Fibroblast of skin of scalp (primary cell): Measurements from ENCODE around the gene LRRC25.
A peak's percentile ranks its signal among the peaks of the same experiment; 100 is the strongest.
"Not testable (repeated sequence)": the region's sequence is repeated elsewhere in the genome, so short reads cannot be mapped to it uniquely, and the experiment has no call there.

Source experiments
- DNase-seq: peaks from one replicate; pipeline ENCODE4 v3.0.0-alpha.2; 2013

The LRRC25 gene

GRCh38 chr19:18424122-18424889 is 26.9 kb upstream of the LRRC25 start:
- no peak for DNase-seq

- no peak for DNase-seq
These were observed 26.0 kb upstream of the LRRC25 start for GRCh38 chr19:18423258-18424020.

DNA sequence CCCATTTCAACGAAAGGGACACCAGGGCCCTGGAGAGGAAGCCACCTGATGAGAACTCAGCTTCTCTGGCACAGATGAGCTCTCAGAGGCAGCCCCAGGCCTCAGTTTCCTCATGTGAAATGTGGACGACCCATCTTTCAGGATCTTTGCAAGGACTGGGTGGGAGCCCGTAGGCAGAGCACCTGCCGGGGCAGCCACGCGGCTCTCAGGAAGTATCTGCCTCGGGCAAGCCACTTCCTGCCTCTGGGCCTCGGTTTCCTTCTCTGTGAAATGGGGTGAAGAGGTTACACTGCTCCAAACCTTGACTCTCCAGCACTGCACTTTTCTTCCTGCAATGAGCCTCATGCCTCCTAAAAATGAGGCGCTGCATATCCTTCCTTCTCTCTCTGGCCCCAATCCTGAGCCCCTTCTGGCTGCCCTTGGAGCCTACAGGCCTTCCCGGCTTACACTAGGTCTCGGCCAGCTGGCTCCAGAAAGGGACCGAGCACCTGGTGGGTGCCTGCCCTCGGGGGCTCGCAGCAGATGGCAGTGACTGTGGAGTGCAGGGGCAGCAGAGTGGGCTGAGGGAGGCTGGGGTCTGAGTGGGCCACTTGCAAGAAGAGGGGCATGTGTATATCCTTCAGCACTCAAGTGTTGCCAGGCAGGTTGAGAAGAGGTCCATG is 25.2 kb upstream of the LRRC25 start:
- DNase-seq = no peak

- no peak for DNase-seq
These were observed 24.0 kb upstream of the LRRC25 start for GRCh38 chr19:18421371-18421959.

DNA sequence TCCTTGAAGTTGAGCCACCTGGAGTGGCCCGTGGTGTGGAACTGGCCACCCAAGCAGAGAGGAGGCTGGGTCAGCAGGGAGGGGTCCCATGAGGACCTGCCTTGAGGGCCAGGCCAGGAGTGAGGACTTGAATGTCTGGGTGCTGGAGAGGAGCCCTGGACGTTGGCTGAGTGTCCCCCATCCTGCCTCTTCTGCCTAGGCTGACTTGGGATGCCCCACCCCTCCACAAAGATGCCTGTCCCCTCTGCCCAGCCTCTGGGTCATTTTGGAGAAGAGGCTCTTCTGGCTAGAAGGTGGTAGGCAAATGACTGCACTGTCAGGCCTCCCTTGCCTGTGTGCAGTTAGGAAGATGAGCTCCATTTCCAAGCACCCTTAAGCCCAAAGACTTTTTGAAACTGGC is 23.5 kb upstream of the LRRC25 start:
- DNase-seq = no peak

DNA sequence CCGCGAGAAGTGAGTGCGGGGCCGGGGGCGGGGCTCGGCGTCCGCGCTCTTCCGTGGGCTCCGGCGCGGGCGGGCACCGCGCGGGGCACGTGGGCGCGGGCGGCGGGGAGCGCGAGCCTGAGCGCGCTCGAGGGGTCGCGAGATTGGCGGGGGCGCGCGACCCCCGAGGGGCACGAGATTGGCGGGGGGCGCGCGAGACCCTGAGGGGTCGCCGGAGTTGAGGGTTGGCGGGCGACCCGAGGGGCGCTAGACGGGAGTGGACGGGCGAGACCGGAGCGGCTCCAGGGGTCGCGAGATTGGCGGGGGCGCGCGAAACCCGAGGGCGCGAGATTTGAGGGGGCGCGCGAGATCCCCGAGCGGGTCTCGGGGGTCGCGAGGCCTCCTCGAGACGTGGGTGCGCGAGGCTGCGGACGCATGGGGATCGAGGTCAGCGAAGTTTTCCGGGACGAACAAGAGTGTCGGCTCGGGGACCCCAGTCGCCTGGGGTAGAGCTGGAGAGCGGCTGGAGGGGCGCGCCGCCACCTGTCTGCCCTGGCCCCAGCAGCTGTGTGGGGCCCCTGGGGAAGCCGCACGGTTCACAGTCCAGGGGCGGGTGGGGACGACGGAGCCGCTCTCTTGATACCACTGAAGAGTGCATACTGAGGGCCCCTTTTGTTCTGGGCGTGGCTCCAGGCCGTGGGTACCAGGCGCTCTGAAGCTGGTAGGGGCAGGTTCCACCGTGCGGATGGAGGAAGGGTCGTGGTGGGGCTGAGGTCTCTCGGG is 22.5 kb upstream of the LRRC25 start:
- no peak for DNase-seq

DNA sequence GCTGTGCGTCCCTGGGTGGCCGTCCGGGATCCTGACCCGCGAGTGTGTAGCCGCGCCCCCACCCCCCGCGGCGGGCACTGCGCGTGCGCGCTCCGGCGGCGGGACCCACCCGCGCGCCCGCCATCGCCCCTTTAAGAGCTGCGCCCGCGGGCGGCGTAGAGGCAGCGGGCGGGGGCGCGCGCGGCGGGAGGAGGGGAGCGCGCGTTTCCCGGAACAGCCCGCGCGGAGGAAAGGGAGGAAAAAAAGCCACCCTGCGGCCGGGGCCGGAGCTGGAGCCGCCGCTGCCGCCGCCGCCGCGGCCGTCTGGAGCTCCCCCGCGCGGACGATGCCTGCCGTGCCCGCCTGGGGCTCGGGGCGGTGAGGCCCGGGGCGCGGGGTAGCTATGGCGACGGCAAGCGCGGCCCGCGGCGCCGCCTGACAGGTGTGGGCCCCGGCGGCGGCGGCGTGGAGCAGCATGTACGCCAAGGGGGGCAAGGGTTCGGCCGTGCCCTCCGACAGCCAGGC is 21.8 kb upstream of the LRRC25 start, which contains the start of gene SSBP4:
Gene SSBP4, plus strand, starts transcription at position 204 of the 504 bp plus-strand sequence. Its CDS starts 251 bp downstream, at position 455.
- peak; percentile 89 for DNase-seq

DNA sequence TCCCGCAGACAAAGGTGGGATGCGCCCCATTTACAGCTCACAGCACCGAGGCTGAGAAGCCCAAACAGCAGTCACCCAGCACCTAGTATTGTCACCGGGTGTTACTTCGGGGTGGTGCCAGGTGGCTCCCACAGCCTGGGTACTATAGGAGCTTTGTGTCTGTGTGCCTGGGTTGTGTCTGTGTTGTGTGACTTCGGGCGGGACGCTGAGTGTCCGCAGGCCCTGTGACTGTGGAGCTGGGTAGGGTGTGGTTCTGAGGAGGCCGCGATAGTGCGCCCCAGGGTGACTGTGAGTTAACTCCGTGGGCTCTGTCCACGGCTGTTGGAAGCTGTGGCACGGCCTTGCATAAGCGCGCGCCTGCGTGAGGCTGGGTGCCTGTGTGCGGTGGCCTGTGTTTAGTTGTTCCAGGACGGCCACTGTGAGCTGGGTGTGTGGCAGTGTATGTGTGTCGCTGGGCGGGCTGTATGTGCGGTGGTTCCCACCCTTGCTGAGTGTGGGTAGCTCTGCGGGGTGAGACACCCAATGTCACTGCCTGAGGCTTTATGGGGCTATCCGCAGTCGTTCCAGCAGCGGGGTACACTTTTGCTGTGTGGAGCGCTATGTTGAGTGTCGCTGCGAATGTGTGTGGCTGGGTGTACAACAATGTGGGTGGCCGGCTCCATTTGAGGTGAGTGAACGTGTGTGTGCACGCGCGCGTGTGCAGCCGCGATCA is 21.2 kb upstream of the LRRC25 start:
- no peak for DNase-seq

DNA sequence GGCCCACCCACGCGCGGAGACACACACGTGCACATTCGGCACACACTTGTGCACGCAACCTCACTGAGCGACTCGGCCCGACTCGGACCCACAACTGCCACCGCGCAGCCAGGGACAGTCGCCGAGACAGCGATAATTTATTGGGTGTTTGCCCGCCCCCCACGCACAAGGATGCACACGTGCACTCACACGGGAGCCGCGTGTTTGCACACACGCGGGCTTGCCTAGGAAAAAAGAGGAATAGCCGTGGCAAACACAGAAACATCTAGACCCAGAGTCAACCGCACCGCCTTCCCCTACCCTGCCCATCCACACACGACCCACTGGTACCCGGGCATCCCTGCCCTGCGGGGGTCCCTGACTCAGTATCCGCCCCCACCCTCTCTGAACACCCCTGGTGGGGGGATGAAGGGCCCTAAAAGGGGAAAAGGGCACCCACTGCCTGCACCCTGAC is 20.6 kb upstream of the LRRC25 start:
- no peak for DNase-seq

DNA sequence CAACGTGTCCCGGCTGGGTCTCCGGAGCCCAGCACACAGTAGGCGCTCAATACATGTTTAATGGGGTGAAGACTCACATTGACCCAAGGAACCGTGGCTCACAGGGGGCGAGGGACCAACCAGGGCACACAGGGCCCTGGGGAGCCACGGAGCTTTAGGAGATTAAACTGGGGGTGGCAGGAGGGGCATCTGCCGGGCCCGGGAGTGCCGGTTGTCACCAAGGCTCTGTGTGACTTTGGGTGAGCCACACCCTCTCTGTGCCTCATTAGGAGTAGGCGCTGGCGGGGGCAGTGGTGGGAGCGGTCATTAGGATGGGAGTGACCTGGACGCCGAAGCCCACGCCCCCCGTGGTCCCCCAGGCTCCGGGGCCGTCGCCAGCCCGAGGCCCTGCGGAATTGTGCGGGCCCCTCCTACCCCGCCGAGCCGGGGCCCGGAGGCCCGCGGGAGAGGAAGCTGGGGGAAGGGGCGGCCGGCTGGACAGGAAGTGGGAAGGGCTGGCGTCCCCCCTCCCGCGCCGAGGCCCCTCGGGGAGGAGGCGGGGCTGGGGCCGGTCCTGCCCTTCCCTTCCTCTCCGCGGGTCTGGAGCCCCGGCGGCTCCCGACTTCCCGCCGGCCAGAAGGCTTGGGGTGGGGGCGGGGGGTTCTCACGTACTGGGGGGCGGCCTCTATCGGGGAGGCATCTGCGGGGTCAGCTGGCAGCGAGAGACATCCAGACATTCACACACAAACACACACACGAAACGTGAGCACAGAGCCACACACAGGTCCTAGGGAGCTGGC is 20.0 kb upstream of the LRRC25 start:
- peak; percentile 94 for DNase-seq

DNA sequence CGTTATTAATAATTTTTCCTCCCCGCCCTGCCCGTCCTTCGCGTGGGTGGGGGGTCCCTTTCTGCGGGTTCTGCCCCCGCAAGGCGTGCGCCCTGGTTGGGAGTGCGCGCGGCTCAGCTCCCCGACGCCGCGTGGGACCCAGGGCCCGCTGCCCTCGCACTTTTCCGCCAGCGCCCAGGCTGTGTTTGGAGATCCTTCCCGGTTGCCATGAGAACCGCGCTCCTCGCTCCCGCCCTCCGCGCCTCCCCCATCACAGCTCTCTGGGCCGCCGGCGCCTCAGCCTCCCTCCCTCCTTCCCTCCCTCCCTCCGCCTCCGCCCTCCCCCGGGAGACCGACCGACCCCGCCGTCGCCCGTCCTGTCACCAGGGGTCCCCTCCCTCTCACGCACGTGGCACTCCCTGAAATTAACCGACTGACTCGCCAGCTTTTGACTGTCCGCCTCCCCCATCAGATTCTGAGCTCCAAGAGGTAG is 19.4 kb upstream of the LRRC25 start:
- peak; percentile 93 for DNase-seq

DNA sequence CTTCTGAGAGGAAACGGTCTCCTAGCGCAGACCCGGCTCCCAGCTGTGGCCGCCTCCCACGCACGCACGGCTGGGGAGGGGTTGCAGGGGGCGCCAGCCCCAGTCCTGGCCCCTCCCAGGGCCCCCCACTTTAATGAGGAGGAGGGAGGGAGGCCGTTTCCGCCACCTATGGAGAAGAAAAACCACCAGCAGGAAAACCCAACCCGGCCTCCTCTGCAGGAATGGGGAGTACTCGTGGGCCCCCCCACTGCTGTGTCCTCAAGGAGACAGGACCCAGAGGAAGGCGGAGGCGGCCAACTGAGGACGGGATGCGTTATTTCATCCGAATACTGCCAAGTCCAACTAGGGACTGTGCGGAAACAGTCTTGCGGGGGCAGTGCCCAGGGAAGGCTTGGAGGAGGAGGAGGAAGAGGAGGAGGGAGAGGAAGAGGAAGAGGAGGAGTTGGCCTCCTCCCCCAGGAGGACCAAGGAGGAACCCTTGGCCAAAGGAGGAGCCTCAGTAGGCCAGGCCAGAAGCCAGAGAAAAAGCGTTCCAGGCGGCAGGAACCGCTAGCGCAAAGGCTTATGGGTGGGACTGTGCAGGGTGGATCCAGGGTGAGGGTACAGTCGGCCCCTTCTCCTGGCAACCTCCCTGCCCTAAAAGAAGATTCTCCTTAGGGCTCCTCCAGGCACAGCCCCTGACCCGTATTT is 17.9 kb upstream of the LRRC25 start:
- DNase-seq = peak; percentile 86

DNA sequence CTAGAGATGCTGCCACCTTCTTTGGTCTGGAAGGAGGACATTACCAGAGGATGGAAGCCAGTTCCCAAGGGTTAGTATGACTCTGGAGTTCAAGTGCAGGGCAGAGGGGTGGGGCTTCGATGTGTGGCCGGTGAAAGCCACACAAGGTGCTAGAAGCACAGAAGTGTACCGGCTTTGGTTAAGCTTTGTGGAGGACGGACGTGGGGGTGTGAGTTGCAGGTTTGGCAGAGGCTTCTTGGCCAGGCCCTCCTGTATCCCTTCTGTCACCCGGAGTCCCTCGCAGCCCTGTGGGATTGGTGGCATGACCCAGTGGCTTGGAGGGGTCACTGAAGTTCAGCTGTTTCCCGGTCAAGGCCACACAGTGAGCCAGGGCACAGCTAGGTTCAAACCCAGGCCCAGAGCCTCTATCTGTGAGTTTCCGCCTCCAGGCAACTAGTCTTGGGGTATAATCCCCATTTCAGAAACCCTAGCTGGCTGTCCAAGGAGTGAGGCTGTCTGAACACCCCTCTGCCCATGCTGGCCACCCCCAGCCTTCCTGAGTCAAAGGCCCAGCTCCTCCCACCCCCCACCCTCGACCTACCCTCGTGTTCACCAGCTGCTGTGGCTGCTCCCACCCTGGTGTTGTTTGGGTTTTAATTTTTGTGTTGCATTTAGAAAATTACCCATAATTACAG is 17.2 kb upstream of the LRRC25 start:
- no peak for DNase-seq

GRCh38 chr19:18412610-18413239 is 15.3 kb upstream of the LRRC25 start:
- no peak for DNase-seq

GRCh38 chr19:18408053-18408476 is 10.6 kb upstream of the LRRC25 start:
- DNase-seq = no peak

DNA sequence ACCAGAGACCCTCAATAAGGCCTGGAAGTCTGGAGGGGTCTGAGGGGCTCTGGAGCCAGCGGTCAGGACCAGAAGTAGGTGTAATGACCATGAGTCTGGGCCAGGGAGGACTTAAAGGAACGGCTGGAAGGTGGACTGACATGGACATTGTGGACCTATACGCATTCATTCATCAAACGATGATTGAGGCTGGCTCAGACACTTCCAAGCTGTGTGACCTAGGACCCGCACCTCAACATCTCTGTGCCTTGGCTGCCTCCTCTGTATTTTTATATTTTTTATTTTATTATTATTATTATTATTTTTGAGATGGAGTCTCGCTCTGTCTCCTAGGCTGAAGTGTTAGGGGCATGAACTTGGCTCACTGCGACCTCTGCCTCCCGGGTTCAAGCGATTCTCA is 9.3 kb upstream of the LRRC25 start:
- DNase-seq = no peak

DNA sequence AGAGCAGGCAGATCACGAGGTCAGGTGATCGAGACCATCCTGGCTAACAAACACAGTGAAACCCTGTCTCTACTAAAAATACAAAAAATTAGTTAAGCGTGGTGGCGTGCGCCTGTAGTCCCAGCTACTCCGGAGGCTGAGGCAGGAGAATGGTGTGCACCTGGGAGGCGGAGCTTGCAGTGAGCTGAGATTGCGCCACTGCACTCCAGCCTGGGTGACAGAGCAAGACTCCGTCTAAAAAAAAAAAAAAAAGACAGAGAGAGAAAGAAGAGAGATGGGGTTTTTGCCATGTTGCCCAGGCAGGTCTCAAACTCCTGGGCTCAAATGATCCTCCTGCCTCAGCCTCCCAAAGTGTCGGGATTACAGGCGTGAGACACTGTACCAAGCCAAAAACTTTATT is 8.3 kb upstream of the LRRC25 start:
- DNase-seq = not testable (repeated sequence)

GRCh38 chr19:18402455-18403248 is 5.2 kb upstream of the LRRC25 start:
- DNase-seq = not testable (repeated sequence)
